IPS-15b (cell line): ENCODE data around the gene KIFC3.
"Not testable (repeated sequence)": the region's sequence is repeated elsewhere in the genome, so short reads cannot be mapped to it uniquely, and the experiment has no call there.

Experiments
- H3K27me3 ChIP-seq: one replicate; pipeline ENCODE4 v1.6.1; 2013; ENCODE audit warnings: low read length; ENCODE audit not compliant: control insufficient read depth, insufficient read depth
- H3K36me3 ChIP-seq: one replicate; pipeline ENCODE4 v1.6.1; 2013; ENCODE audit warnings: low read length; ENCODE audit not compliant: control insufficient read depth, insufficient read depth
- H3K4me1 ChIP-seq: one replicate; pipeline ENCODE4 v1.6.1; 2013; ENCODE audit warnings: mild to moderate bottlenecking, low read length; ENCODE audit not compliant: control insufficient read depth, insufficient read depth
- H3K4me3 ChIP-seq: one replicate; pipeline ENCODE4 v1.5.1; 2013; ENCODE audit warnings: low read depth, low read length
- H3K9ac ChIP-seq: one replicate; pipeline ENCODE4 v1.6.1; 2013; ENCODE audit warnings: low read depth, mild to moderate bottlenecking, low read length
- H3K9me3 ChIP-seq: one replicate; pipeline ENCODE4 v1.6.1; 2013; ENCODE audit warnings: mild to moderate bottlenecking, low read length; ENCODE audit not compliant: control insufficient read depth, insufficient read depth

KIFC3 gene

GRCh38 chr16:57791195-57791892, 10.9 kb downstream of the KIFC3 start:
- H3K9ac ChIP-seq = no peak overlapping the region
- no peaks in the 10 kb centered on the region for H3K27me3 ChIP-seq
- no peaks in the 10 kb centered on the region for H3K4me1 ChIP-seq
- H3K9me3 ChIP-seq = no peaks in the 10 kb centered on the region
- H3K36me3 ChIP-seq = no peaks in the 10 kb centered on the region
- H3K4me3 ChIP-seq = no peak overlapping the region

DNA sequence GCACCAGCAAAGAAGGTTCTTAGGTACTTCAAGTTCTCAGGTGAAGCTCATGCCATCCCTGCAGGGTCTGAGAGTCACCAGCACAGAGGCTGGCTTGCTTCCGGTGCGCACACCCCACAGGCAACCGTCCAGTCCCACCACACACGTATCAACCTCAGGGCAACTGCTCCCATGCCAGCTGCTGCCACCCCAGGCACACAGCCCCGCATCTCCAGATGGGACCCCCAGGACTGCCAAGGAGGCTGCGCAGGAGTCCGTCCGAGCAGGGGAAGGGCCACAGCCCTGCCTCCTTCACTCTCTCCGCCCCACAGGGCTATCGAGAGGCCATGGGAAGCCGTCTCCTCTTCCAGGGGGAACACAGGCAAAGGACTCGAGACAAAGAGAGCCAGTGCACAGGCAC, 13.3 kb downstream of the KIFC3 start:
- H3K4me3 ChIP-seq = no peak overlapping the region
- no peaks in the 10 kb centered on the region for H3K36me3 ChIP-seq
- H3K27me3 ChIP-seq = no peaks in the 10 kb centered on the region
- no peaks in the 10 kb centered on the region for H3K9me3 ChIP-seq
- H3K9ac ChIP-seq = no peak overlapping the region
- H3K4me1 ChIP-seq = no peaks in the 10 kb centered on the region

DNA sequence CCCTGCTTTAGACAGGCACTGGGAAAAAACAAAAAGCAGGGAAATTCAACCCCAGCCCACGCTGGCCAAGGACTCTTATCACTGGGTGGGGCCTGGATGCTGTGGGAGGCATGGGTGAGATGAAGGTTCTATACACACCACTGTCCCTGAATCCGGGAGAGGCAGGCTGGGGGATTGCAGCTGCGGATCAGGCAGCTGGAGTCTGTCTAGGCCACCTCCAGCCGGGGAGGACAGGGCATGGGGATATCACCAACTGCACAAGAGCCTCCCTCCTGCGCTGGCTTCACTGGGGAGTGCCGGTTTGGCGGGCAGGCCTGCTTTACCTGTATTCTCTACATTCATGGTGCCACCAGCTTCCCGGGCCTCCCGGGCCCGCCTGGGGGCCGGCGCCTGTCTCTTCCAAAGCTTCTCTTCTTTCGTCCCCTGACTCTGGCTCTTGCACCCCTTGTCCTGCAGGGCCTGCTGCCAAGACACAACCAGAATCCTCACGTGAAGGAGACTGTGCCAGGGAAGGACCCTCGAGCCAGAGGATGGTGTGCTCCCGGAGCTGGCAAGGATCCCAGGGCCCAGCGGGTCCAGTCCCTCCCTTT, 13.9 kb downstream of the KIFC3 start:
- no peaks in the 10 kb centered on the region for H3K27me3 ChIP-seq
- no peaks in the 10 kb centered on the region for H3K36me3 ChIP-seq
- no peak overlapping the region for H3K9ac ChIP-seq
- H3K9me3 ChIP-seq = no peaks in the 10 kb centered on the region
- no peak overlapping the region for H3K4me3 ChIP-seq
- H3K4me1 ChIP-seq = no peaks in the 10 kb centered on the region

DNA sequence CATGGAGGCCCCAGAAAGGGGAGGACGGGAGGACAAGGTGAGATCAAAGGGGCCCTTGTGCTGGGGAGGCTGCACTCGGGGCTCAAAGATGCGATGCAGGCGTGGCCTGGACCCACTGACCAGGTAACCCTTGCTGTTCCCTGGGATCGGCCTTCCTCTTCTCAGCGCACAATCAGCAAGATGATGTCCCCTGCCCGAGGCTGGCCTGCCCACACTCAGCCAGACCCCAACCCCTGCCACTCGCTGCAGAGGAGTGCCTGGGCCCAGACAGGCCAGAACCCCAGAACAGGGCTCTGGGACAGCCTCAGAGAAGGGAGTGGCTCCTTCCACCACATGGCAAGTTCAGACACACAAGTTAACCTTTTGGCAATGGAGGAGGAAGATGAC, 14.8 kb downstream of the KIFC3 start:
- Histone ChIP-seq H3K9ac (no peak overlapping the region), H3K4me1 (no peaks in the 10 kb centered on the region), H3K27me3 (no peaks in the 10 kb centered on the region), H3K9me3 (no peaks in the 10 kb centered on the region), H3K4me3 (no peak overlapping the region), H3K36me3 (no peaks in the 10 kb centered on the region)

GRCh38 chr16:57786632-57787518, 15.4 kb downstream of the KIFC3 start:
- Histone ChIP-seq H3K4me1 (no peaks in the 10 kb centered on the region), H3K27me3 (no peaks in the 10 kb centered on the region), H3K9ac (no peak overlapping the region), H3K9me3 (no peaks in the 10 kb centered on the region), H3K36me3 (no peaks in the 10 kb centered on the region), H3K4me3 (no peak overlapping the region)

DNA sequence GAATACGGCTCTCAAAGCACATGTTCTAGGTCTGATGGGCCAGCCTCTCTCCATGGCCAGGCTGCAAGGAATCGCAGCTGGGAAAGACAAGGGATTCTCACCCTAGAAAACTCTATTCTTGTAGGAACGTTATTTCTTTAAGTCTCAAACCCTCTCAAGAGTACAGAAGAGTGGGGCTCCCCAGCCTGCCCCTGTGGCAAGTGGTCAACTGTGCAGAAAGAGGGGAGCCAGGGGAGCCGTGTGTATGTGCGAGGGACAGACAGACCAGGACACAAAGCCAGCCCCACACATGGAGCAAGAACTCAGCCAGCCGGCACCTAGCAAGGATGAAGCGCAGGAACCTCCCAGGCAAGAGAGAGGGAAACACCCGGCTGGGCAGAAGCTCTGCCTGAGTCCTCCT, 16.4 kb downstream of the KIFC3 start:
- H3K4me1 ChIP-seq = no peaks in the 10 kb centered on the region
- no peak overlapping the region for H3K4me3 ChIP-seq
- H3K9me3 ChIP-seq = no peaks in the 10 kb centered on the region
- H3K9ac ChIP-seq = no peak overlapping the region
- no peaks in the 10 kb centered on the region for H3K27me3 ChIP-seq
- H3K36me3 ChIP-seq = no peaks in the 10 kb centered on the region

DNA sequence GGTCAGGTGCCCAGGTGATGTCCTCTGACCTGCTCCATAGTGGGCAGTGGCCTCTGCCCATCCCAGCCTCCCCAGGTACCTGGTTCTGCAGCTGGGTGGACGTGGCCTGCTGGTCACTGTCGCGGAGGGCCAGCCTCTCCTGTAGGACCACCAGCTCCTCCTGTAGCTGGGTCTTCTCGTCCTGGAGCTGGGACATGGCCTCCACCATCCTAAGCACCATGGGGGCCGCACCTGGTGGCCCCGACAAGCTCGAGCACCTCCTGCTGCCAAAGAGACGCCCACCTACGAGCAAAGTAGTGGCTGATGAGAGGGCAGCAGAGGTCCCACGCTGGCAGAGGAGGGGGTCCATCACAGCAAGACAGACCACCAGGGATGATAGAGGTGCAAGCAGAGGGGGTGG, 16.9 kb downstream of the KIFC3 start:
- no peaks in the 10 kb centered on the region for H3K27me3 ChIP-seq
- H3K9ac ChIP-seq = no peak overlapping the region
- no peaks in the 10 kb centered on the region for H3K4me1 ChIP-seq
- no peaks in the 10 kb centered on the region for H3K36me3 ChIP-seq
- no peak overlapping the region for H3K4me3 ChIP-seq
- no peaks in the 10 kb centered on the region for H3K9me3 ChIP-seq

GRCh38 chr16:57784334-57784733, 18.0 kb downstream of the KIFC3 start:
- Histone ChIP-seq H3K27me3 (no peaks in the 10 kb centered on the region), H3K9me3 (no peaks in the 10 kb centered on the region), H3K36me3 (no peaks in the 10 kb centered on the region), H3K4me3 (no peak overlapping the region), H3K4me1 (no peaks in the 10 kb centered on the region), H3K9ac (no peak overlapping the region)

GRCh38 chr16:57783883-57784282, 18.4 kb downstream of the KIFC3 start:
- no peak overlapping the region for H3K9ac ChIP-seq
- H3K27me3 ChIP-seq = no peaks in the 10 kb centered on the region
- no peaks in the 10 kb centered on the region for H3K9me3 ChIP-seq
- H3K4me3 ChIP-seq = no peak overlapping the region
- H3K4me1 ChIP-seq = no peaks in the 10 kb centered on the region
- no peaks in the 10 kb centered on the region for H3K36me3 ChIP-seq

DNA sequence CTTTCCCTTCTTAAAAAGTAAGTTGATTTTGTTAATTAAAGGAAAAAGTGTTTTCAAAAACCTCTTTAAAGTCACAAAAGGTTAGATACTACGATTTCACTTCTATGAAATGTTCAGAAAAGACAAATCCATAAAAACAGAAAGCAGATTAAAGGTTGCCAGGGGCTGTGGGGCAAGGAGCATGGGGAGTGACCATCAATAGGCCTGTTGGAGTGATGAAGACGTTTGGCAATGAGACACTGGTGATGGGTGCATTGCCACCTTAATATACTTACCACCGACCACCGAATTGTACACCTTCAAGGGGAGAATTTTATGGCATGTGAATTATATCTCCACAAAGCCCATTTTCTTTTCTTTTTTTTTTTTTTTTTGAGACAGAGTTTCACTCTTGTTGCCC, 19.2 kb downstream of the KIFC3 start:
- H3K4me3 ChIP-seq = no peak overlapping the region
- H3K36me3 ChIP-seq = no peaks in the 10 kb centered on the region
- H3K9me3 ChIP-seq = no peaks in the 10 kb centered on the region
- no peaks in the 10 kb centered on the region for H3K27me3 ChIP-seq
- no peaks in the 10 kb centered on the region for H3K4me1 ChIP-seq
- no peak overlapping the region for H3K9ac ChIP-seq

GRCh38 chr16:57782607-57783055, 19.7 kb downstream of the KIFC3 start:
- H3K9ac ChIP-seq, H3K36me3 ChIP-seq, H3K4me1 ChIP-seq, H3K9me3 ChIP-seq, H3K27me3 ChIP-seq, H3K4me3 ChIP-seq: not testable (repeated sequence)
